NCI-H526 (cell line): ENCODE measurements around the gene CSTF2.

Experiments used
- DNase-seq, 2 experiments: peaks; one replicate each; lab custom pipeline; 2025; lab: John Stamatoyannopoulos, UW

The CSTF2 gene

GRCh38 chrX:100870527-100870926, 50.3 kb downstream of the CSTF2 start:
- DNase-seq = no peak

- no peak for DNase-seq
Measured at GRCh38 chrX:100871594-100872560, 51.7 kb downstream of the CSTF2 start.

DNA sequence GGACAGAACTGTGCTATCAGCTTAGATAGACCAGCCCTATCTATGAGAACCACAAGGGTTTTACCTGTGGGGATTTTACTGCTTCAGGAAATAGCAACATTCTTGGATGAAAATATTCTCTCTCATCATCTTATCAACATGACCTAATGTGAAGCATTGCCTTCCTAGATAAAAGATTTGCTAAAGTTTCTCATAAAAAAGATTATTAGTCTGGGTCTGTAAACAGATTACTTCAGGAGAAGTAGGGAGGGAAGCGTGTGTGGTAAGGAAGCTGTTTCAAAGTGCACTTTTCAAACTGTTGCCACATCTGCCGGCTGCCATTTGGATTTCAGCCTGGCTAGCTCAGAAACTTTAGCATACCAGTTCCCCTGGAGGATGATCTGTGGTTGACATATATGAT, 54.1 kb downstream of the CSTF2 start, which contains the start of gene NOX1:
Gene NOX1, minus strand, starts transcription at position 35 of the 400 bp plus-strand sequence. CDS start 220 bp downstream, outside the sequence.
- DNase-seq = no peak

- DNase-seq = no peak
Measured at GRCh38 chrX:100880368-100880767, 60.2 kb downstream of the CSTF2 start.

DNA sequence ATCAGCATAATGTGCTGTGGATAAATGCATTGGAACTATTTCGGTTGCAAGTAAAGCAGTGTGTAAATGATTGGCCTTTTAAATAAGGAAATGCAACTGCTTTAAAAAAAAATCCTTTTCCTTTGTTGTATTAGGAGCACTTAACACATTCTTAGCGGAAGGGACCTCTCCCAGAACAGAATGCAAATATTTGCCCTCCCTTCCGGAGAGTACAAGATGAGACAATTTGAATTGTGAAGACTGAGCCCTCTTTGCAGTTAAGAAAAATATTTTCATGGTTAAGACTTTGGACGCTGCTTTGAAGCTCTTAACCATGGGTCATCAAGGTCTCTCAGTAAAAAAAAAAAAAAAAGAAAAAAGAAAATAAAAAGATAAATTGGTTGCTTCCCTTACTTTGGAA, 63.5 kb downstream of the CSTF2 start:
- no peak for DNase-seq
